ENCODE measurements around the gene CHL1.

DNA sequence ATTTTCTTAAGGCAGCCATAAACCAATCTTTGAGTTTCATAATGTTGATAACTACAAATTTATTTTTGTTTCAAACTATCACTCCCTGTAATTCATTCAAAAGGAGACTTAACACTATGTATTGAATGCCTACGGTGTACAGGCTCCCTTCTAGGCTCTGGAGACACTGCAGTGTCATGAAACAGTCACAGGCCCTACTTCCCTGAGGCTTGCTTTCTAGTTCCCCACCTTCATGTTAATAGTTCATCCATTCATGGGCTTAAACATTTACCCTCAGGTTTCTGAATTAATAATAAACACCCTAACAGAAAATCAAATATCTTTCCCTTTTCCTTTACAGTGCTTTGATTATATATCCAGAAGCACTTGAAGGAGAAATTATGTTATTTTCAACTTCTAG lies 168.7 kb downstream of the CHL1 start:
- TF ChIP-seq, protein P1, sequence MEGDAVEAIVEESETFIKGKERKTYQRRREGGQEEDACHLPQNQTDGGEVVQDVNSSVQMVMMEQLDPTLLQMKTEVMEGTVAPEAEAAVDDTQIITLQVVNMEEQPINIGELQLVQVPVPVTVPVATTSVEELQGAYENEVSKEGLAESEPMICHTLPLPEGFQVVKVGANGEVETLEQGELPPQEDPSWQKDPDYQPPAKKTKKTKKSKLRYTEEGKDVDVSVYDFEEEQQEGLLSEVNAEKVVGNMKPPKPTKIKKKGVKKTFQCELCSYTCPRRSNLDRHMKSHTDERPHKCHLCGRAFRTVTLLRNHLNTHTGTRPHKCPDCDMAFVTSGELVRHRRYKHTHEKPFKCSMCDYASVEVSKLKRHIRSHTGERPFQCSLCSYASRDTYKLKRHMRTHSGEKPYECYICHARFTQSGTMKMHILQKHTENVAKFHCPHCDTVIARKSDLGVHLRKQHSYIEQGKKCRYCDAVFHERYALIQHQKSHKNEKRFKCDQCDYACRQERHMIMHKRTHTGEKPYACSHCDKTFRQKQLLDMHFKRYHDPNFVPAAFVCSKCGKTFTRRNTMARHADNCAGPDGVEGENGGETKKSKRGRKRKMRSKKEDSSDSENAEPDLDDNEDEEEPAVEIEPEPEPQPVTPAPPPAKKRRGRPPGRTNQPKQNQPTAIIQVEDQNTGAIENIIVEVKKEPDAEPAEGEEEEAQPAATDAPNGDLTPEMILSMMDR (IDR thresholded peaks at IDR 0.05; ENCODE audit: control extremely low read depth in 1 of 3, insufficient read depth in 1 of 3, low read depth in 1 of 3, low read length in 3 of 3): no peak
- TF ChIP-seq BRCA1 (IDR thresholded peaks at IDR 0.05; ENCODE audit: low read depth, low read length): no peak
